MM.1S (cell line): ENCODE data around the gene ADAMTSL1.

Experiments
- DNase-seq: peaks from one replicate; pipeline ENCODE4 v3.0.0-alpha.2; 2015
- H2AFZ ChIP-seq: fragments of 300-600 bp; sonication (generic); 2 replicates; pipeline ENCODE4 v1.6.0; 2016; ENCODE audit warnings: antibody characterized with exemption, low read length
- H3F3A ChIP-seq: fragments of 300-600 bp; sonication (generic); 2 replicates; pipeline ENCODE4 v1.6.1; 2016; ENCODE audit warnings: mild to moderate bottlenecking, antibody characterized with exemption, low read length, moderate library complexity, mixed read lengths; ENCODE audit not compliant: insufficient read depth
- H3K27ac ChIP-seq: fragments of 300-600 bp; sonication (generic); 2 replicates; pipeline ENCODE4 v1.5.1; 2016; ENCODE audit warnings: mild to moderate bottlenecking, low read length
- H3K27me3 ChIP-seq: fragments of 300-600 bp; sonication (generic); replicated peaks from 2 replicates; pipeline ENCODE4 v1.6.0; 2016; ENCODE audit warnings: low read length; ENCODE audit not compliant: insufficient read depth
- H3K36me3 ChIP-seq: fragments of 300-600 bp; sonication (generic); replicated peaks from 2 replicates; pipeline ENCODE4 v1.6.1; 2016; ENCODE audit warnings: mild to moderate bottlenecking, low read length, mixed read lengths; ENCODE audit not compliant: insufficient read depth
- H3K4me1 ChIP-seq: fragments of 300-600 bp; sonication (generic); 2 replicates; pipeline ENCODE4 v1.6.1; 2016; ENCODE audit warnings: low read length, mixed read lengths
- H3K4me2 ChIP-seq: fragments of 300-600 bp; sonication (generic); 2 replicates; pipeline ENCODE4 v1.6.0; 2016; ENCODE audit warnings: low read depth, low read length
- H3K4me3 ChIP-seq: fragments of 300-600 bp; sonication (generic); 2 replicates; pipeline ENCODE4 v1.5.1; 2016; ENCODE audit warnings: low read length, mixed read lengths
- H3K79me2 ChIP-seq: fragments of 300-600 bp; sonication (generic); 2 replicates; pipeline ENCODE4 v1.6.1; 2016; ENCODE audit warnings: mixed run types, low read length, mixed read lengths
- H3K9ac ChIP-seq: fragments of 300-600 bp; sonication (generic); 2 replicates; pipeline ENCODE4 v1.6.1; 2016; ENCODE audit warnings: low read length, mixed read lengths
- H3K9me2 ChIP-seq: fragments of 300-600 bp; sonication (generic); replicated peaks from 2 replicates; pipeline ENCODE4 v1.6.1; 2016; ENCODE audit warnings: mild to moderate bottlenecking, low read length, mixed read lengths; ENCODE audit not compliant: insufficient read depth
- H3K9me3 ChIP-seq: fragments of 300-600 bp; sonication (generic); replicated peaks from 2 replicates; pipeline ENCODE4 v1.6.1; 2016; ENCODE audit warnings: mild to moderate bottlenecking, low read length, mixed read lengths; ENCODE audit not compliant: insufficient read depth
- H4K20me1 ChIP-seq: fragments of 300-600 bp; sonication (generic); 2 replicates; pipeline ENCODE4 v1.6.1; 2016; ENCODE audit warnings: mild to moderate bottlenecking, low read length, moderate library complexity, mixed read lengths; ENCODE audit not compliant: insufficient read depth
- EZH2 ChIP-seq: fragments of 300-600 bp; sonication (generic); optimal IDR thresholded peaks from 2 replicates; pipeline ENCODE3; 2017; ENCODE audit warnings: low read depth, mild to moderate bottlenecking, antibody characterized with exemption, low read length, mixed read lengths
- EZH2phosphoT487 ChIP-seq: fragments of 300-600 bp; sonication (generic); IDR thresholded peaks from 2 replicates; pipeline ENCODE4 v1.6.1; 2018; ENCODE audit warnings: antibody characterized with exemption, low read length
- TF ChIP-seq, protein P1 (sequence below): fragments of 300-600 bp; sonication (generic); IDR thresholded peaks from 2 replicates; pipeline ENCODE4 v1.5.1; 2016; ENCODE audit warnings: antibody characterized with exemption, low read length, mixed read lengths

Gene ADAMTSL1

DNA sequence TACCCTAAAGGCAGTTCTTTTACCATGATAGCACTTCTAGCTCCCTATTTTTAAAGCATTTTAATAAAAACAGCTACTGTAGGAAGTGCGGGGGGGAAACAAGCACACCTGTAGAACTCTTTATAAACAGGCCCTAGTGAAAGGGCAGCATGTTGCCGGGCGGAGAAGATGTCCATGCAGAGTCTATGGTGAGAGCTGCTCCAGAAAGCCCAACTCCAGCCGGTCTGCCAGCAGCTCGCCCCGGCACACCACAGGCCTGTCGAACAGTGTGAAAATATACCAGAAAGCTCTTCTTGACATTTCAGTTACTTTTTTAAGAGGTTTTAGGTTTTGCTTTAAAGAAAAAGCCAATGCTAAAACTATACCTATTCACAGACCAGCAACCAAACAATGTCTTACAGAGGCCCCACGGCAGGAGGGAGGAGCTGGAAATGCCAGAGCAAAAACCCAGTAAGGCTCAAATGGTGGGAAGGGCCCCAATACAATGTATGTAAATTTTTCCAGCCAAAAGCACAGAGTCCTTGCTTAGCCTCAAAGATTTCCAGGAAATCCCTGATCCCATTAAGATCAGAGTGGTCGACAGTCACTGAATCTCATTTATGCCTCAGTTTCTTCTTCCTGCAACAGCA is 437.9 kb downstream of the ADAMTSL1 start:
- Histone ChIP-seq H3K4me3 (no peak overlapping the region), H3K36me3 (no peaks in the 10 kb centered on the region), H3F3A (no peaks in the 10 kb centered on the region), H3K9me3 (no peaks in the 10 kb centered on the region), H3K4me2 (no peak overlapping the region), H3K9me2 (no peaks in the 10 kb centered on the region), H4K20me1 (no peaks in the 10 kb centered on the region), H3K9ac (no peak overlapping the region), H3K27me3 (no peaks in the 10 kb centered on the region), H3K4me1 (no peaks in the 10 kb centered on the region), H3K27ac (no peak overlapping the region), H3K79me2 (no peaks in the 10 kb centered on the region), H2AFZ (no peak overlapping the region)
- TF ChIP-seq, protein P1, sequence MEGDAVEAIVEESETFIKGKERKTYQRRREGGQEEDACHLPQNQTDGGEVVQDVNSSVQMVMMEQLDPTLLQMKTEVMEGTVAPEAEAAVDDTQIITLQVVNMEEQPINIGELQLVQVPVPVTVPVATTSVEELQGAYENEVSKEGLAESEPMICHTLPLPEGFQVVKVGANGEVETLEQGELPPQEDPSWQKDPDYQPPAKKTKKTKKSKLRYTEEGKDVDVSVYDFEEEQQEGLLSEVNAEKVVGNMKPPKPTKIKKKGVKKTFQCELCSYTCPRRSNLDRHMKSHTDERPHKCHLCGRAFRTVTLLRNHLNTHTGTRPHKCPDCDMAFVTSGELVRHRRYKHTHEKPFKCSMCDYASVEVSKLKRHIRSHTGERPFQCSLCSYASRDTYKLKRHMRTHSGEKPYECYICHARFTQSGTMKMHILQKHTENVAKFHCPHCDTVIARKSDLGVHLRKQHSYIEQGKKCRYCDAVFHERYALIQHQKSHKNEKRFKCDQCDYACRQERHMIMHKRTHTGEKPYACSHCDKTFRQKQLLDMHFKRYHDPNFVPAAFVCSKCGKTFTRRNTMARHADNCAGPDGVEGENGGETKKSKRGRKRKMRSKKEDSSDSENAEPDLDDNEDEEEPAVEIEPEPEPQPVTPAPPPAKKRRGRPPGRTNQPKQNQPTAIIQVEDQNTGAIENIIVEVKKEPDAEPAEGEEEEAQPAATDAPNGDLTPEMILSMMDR: no peak
- TF ChIP-seq EZH2phosphoT487: no peak
- TF ChIP-seq EZH2: no peak
- no peak for DNase-seq

DNA sequence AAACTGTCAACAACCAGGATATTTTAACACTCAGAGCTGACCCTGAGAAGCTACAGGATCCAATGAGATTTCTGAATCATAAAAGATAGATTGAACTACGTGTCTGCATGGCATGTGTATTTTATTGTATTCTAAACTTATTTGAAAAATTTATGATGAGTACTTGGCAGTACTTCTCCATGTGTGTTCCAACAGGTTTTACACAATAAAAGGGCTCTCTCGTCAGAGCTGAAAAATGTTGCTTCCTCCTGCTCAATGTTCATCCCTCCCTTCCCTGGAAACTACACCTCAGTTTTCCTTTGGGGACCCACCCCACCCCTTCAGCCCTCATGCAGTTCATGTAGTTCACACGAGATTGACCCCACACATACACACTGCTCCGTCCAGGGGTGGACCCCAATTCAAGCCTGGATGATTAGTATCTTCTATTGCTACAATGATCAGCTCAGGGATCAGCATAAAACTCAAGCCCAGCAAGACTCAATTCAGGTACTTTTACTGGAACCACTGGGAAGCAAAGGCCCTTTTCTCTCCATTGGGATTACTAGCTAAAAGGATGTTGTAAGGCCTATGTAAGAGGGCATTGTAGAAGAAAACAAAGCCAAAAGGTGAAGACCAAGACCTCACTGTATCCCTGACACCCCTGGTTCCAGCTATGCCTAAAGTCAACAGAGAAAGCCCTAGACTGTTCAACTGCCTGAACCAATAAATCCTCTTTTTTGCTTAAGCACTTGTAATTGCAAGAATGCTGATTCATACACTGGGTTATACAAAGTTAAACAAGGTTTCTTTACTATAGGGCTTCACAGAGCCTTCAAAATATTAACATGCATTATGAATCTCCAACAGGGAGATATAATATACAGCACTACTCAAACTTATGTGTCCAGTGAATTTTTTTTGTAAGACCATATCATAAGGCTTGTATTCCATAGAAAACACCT is 446.5 kb downstream of the ADAMTSL1 start:
- no peaks in the 10 kb centered on the region for H3K9me3 ChIP-seq
- no peak for DNase-seq
- no peaks in the 10 kb centered on the region for H3K79me2 ChIP-seq
- H3K36me3 ChIP-seq: no peaks in the 10 kb centered on the region
- no peaks in the 10 kb centered on the region for H3K4me1 ChIP-seq
- no peaks in the 10 kb centered on the region for H4K20me1 ChIP-seq
- TF ChIP-seq, protein P1: no peak
- TF ChIP-seq EZH2 (no peak), EZH2phosphoT487 (no peak)
- H3F3A ChIP-seq: no peaks in the 10 kb centered on the region
- H2AFZ ChIP-seq: no peak overlapping the region
- no peak overlapping the region for H3K4me3 ChIP-seq
- no peak overlapping the region for H3K4me2 ChIP-seq
- H3K27ac ChIP-seq: no peak overlapping the region
- no peaks in the 10 kb centered on the region for H3K27me3 ChIP-seq
- no peaks in the 10 kb centered on the region for H3K9me2 ChIP-seq
- no peak overlapping the region for H3K9ac ChIP-seq

DNA sequence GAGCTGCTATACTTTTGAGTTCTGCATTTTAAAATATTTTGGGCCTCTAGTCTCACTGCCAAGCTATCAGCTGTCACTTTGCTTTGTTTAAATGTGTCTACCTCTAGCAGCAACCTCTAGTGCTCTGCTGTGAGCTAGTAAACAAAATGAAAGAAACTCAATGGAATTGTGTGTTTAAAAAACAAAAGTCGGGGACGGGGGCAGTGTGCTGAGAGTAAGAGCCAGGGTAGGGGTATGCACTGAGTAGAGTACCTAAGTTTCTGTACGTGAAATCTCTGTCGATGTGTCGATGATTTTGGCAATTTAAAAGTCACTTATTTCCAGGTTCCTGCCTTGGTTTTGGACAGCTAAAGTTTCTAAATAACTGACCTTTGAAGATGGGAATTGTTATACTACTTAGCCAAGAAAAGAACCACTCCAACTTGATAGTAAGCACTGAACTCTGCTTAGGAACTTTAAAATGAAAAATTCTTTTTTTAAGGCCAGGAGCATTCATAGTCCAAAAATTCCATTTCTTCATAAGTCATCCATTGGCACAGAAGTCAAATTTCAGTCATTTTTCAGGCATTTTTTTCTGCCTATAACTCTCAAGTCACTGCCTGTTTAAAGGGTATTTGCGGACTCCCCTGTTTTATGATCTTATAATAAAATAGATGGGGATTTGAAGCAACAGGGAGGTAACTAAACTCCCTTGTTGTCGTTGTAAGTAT is 447.6 kb downstream of the ADAMTSL1 start:
- Histone ChIP-seq H3K79me2 (no peaks in the 10 kb centered on the region), H3K27ac (no peak overlapping the region), H3K9me2 (no peaks in the 10 kb centered on the region), H3F3A (no peaks in the 10 kb centered on the region), H3K4me1 (no peaks in the 10 kb centered on the region), H3K27me3 (no peaks in the 10 kb centered on the region), H3K4me3 (no peak overlapping the region), H3K36me3 (no peaks in the 10 kb centered on the region), H3K4me2 (no peak overlapping the region), H2AFZ (no peak overlapping the region), H3K9me3 (no peaks in the 10 kb centered on the region), H3K9ac (no peak overlapping the region), H4K20me1 (no peaks in the 10 kb centered on the region)
- TF ChIP-seq EZH2: no peak
- TF ChIP-seq EZH2phosphoT487: no peak
- TF ChIP-seq, protein P1: no peak
- DNase-seq: no peak
